Fibroblast of lung (primary cell): ENCODE measurements around the gene GPR15LG.

Experiments
- CTCF ChIP-seq, 2 donors: IDR thresholded peaks in 1 of 2; conservative IDR thresholded peaks in 1 of 2; 1 replicate in 1 of 2; 2 replicates in 1 of 2; pipeline ENCODE4 v1.5.1; 2011 to 2012; ENCODE audit warnings: low read length in 2 of 2, control low read depth in 1 of 2, inconsistent platforms in 1 of 2, low read depth in 1 of 2, mild to moderate bottlenecking in 1 of 2
- EZH2 ChIP-seq: IDR thresholded peaks from 2 replicates; pipeline ENCODE4 v1.5.1; 2012; ENCODE audit warnings: low read length, control low read depth, mild to moderate bottlenecking; ENCODE audit errors: missing control alignments

GRCh38 chr10:84149854-84150253 is 23.7 kb upstream of the GPR15LG start:
- TF ChIP-seq CTCF (conservative IDR thresholded peaks at IDR 0.05 in 1 of 2, IDR thresholded peaks at IDR 0.05 in 1 of 2; ENCODE audit: low read depth in 1 of 2, low read length in 2 of 2) (no peak), EZH2 (no peak)
